Gastroesophageal sphincter (tissue), 4 donors: ENCODE results near the gene LANCL1. TPM values are rescaled to one million over a fixed set of nuclear protein-coding genes. Genes with fewer than 3 reads are reported as not detected.

ENCODE experiments used
- ATAC-seq: fragments of 150-250 bp; one replicate; pipeline ENCODE4 v1.9.1; 2016; ENCODE audit warnings: mild to moderate bottlenecking, moderate library complexity
- H3K27ac ChIP-seq, 4 donors: fragments of 200-600 bp; sonication (generic) in 3 of 4; 1 replicate in 3 of 4; 2 replicates in 1 of 4; pipeline ENCODE4 v1.5.1; 2016 to 2019
- H3K27me3 ChIP-seq: fragments of 200-600 bp; sonication (generic); one replicate; pipeline ENCODE4 v1.5.1; 2019
- H3K36me3 ChIP-seq, 2 donors: fragments of 200-600 bp; sonication (generic); one replicate each; pipeline ENCODE4 v1.5.1; 2019; ENCODE audit warnings: control low read depth in 1 of 2
- H3K4me1 ChIP-seq, 3 donors: fragments of 200-600 bp; sonication (generic); 1 replicate in 2 of 3; 2 replicates in 1 of 3; pipeline ENCODE4 v1.5.1; 2016 to 2019; ENCODE audit warnings: control low read depth in 2 of 3
- H3K4me3 ChIP-seq, 2 donors: fragments of 200-600 bp; sonication (generic); one replicate each; pipeline ENCODE4 v1.5.1; 2019; ENCODE audit warnings: mild to moderate bottlenecking in 1 of 2, moderate library complexity in 1 of 2
- H3K9me3 ChIP-seq, 3 donors: fragments of 200-600 bp; sonication (generic); one replicate each; pipeline ENCODE4 v1.5.1; 2017 to 2019; ENCODE audit warnings: control low read depth in 2 of 3
- CTCF ChIP-seq, 4 experiments: fragments of 200-600 bp in 2 of 4; fragments of 450-650 bp in 2 of 4; sonication (generic) in 1 of 4; IDR thresholded peaks; one replicate each; pipeline ENCODE4 v1.5.1; 2017 to 2019; ENCODE audit warnings: antibody characterized with exemption in 4 of 4, mild to moderate bottlenecking in 2 of 4, moderate library complexity in 2 of 4
- EP300 ChIP-seq: sonication (generic); formaldehyde crosslinking; IDR thresholded peaks from one replicate; pipeline ENCODE4 v1.6.1; 2017; ENCODE audit warnings: antibody characterized with exemption, mild to moderate bottlenecking
- POLR2A ChIP-seq, 2 donors: fragments of 450-650 bp; IDR thresholded peaks; one replicate each; pipeline ENCODE4 v1.6.1; 2017; ENCODE audit warnings: antibody characterized with exemption in 2 of 2, mild to moderate bottlenecking in 2 of 2, moderate library complexity in 1 of 2
- POLR2AphosphoS5 ChIP-seq: sonication (generic); formaldehyde crosslinking; IDR thresholded peaks from one replicate; pipeline ENCODE4 v1.6.1; 2017; ENCODE audit warnings: antibody characterized with exemption
- WGBS, 2 donors: methylation state at CpG; one replicate each; pipeline ENCODE4 v1.1.5; 2018; ENCODE audit warnings: low coverage in 1 of 2; 5-methylcytosine and 5-hydroxymethylcytosine counted together
- total RNA-seq, 4 donors: library from RNA; depleted of rRNA; stranded (reverse); fragments of >200 nt; gene quantifications; one replicate each; pipeline ENCODE4 v1.1.0, GENCODE V29; 2016

The LANCL1 gene
- total RNA-seq, 4 donors from 2014 or later, result 33.0 to 44.4 (median 34.8) TPM

- Histone ChIP-seq H3K4me1 (peaks cover 2 to 32% (median 17%) of the 10 kb centered on the region in 3 donors), H3K4me3 (no peak overlapping the region), H3K9me3 (no peaks in the 10 kb centered on the region), H3K27me3 (no peaks in the 10 kb centered on the region), H3K36me3 (no peaks in the 10 kb centered on the region), H3K27ac (no peak overlapping the region)
- TF ChIP-seq POLR2AphosphoS5, result no peak
- TF ChIP-seq CTCF (IDR thresholded peaks at IDR 0.05), result no peak
- WGBS, 2 donors, result 96 to 100% methylated on average over 2 of the region's 2 CpGs
- no peak for ATAC-seq
Observed at GRCh38 chr2:210478661-210479060, 2.1 kb upstream of the LANCL1 start.

GRCh38 chr2:210477496-210477895, 937 bp upstream of the LANCL1 start:
- Histone ChIP-seq H3K27ac (peak overlapping the region in 2 of 4 donors; percentile 82), H3K9me3 (no peaks in the 10 kb centered on the region), H3K4me1 (peaks cover 2 to 32% (median 17%) of the 10 kb centered on the region in 3 donors), H3K27me3 (no peaks in the 10 kb centered on the region), H3K4me3 (peak overlapping the region; percentile 54 to 81), H3K36me3 (peaks cover 0 to 7% of the 10 kb centered on the region in 2 donors)
- WGBS, 2 donors, result 58 to 80% methylated on average over 1 to 3 of the region's 3 CpGs
- TF ChIP-seq EP300, result no peak
- TF ChIP-seq POLR2AphosphoS5, result no peak
- TF ChIP-seq CTCF (IDR thresholded peaks at IDR 0.05), result no peak
- TF ChIP-seq POLR2A (IDR thresholded peaks at IDR 0.05), result no peak
- no peak for ATAC-seq

GRCh38 chr2:210475706-210476105, 853 bp downstream of the LANCL1 start:
- no peak for ATAC-seq
- Histone ChIP-seq H3K27me3 (no peaks in the 10 kb centered on the region), H3K4me1 (peaks cover 2 to 32% (median 17%) of the 10 kb centered on the region in 3 donors), H3K36me3 (peaks cover 0 to 20% of the 10 kb centered on the region in 2 donors), H3K4me3 (peak overlapping the region; percentile 54 to 81), H3K27ac (peak overlapping the region in 2 of 4 donors; percentile 82 to 84), H3K9me3 (no peaks in the 10 kb centered on the region)
- WGBS, 2 donors, result 11 to 22% methylated on average over 6 of the region's 6 CpGs
- no peak for TF ChIP-seq POLR2AphosphoS5
- TF ChIP-seq EP300, result no peak
- no peak for TF ChIP-seq POLR2A (IDR thresholded peaks at IDR 0.05)

GRCh38 chr2:210474776-210475175, 1.8 kb downstream of the LANCL1 start:
- TF ChIP-seq POLR2AphosphoS5 (no peak), CTCF (IDR thresholded peaks at IDR 0.05) (no peak), EP300 (no peak), POLR2A (IDR thresholded peaks at IDR 0.05) (no peak)
- no peak for ATAC-seq
- WGBS, 2 donors, result 57 to 70% methylated on average over 1 of the region's 1 CpG

GRCh38 chr2:210461401-210461800, 15.2 kb downstream of the LANCL1 start:
- 39 to 56% methylated on average over 2 of the region's 2 CpGs for WGBS, 2 donors
- H3K36me3 ChIP-seq, result peaks cover 0 to 80% of the 10 kb centered on the region in 2 donors
- no peak overlapping the region for H3K27ac ChIP-seq
- no peak for ATAC-seq
- H3K4me3 ChIP-seq, result no peak overlapping the region
- TF ChIP-seq POLR2AphosphoS5 (no peak), CTCF (IDR thresholded peaks at IDR 0.05) (no peak), EP300 (no peak), POLR2A (IDR thresholded peaks at IDR 0.05) (no peak)
- peaks cover 0 to 5% (median 0%) of the 10 kb centered on the region in 3 donors for H3K4me1 ChIP-seq
- H3K9me3 ChIP-seq, result no peaks in the 10 kb centered on the region
- H3K27me3 ChIP-seq, result no peaks in the 10 kb centered on the region

More at GRCh38 chr2:210474776-210475175, 1.8 kb downstream of the LANCL1 start:
- peaks cover 0 to 29% of the 10 kb centered on the region in 2 donors for H3K36me3 ChIP-seq
- no peaks in the 10 kb centered on the region for H3K27me3 ChIP-seq
- H3K9me3 ChIP-seq, result no peaks in the 10 kb centered on the region
- peaks cover 2 to 32% (median 17%) of the 10 kb centered on the region in 3 donors for H3K4me1 ChIP-seq
- H3K27ac ChIP-seq, result no peak overlapping the region
- no peak overlapping the region for H3K4me3 ChIP-seq
